CD4-positive, alpha-beta T cell treated with Interleukin-1 beta for 1 hour (primary cell): Measurements from ENCODE around the gene ROBO2.

Experiments
- DNase-seq, 2 donors: peaks; one replicate each; pipeline ENCODE4 v3.0.0-alpha.2; 2020 to 2022

Gene ROBO2

GRCh38 chr3:77526573-77527113 is 486.7 kb downstream of the ROBO2 start:
- DNase-seq = no peak

- DNase-seq = no peak
Measured at GRCh38 chr3:77529522-77529921, 489.6 kb downstream of the ROBO2 start.

- no peak for DNase-seq
Measured at GRCh38 chr3:77530870-77531269, 491.0 kb downstream of the ROBO2 start.

- no peak for DNase-seq
Measured at GRCh38 chr3:77535116-77535515, 495.2 kb downstream of the ROBO2 start.

- no peak for DNase-seq
Measured at GRCh38 chr3:77536038-77536775, 496.3 kb downstream of the ROBO2 start.

GRCh38 chr3:77539014-77539413 is 499.1 kb downstream of the ROBO2 start:
- DNase-seq = no peak

GRCh38 chr3:77539677-77540076 is 499.8 kb downstream of the ROBO2 start:
- DNase-seq = no peak

- no peak for DNase-seq
Measured at GRCh38 chr3:77541203-77541922, 501.5 kb downstream of the ROBO2 start.

GRCh38 chr3:77546246-77546645 is 506.3 kb downstream of the ROBO2 start:
- no peak for DNase-seq

GRCh38 chr3:77549034-77549433 is 509.1 kb downstream of the ROBO2 start:
- no peak for DNase-seq

GRCh38 chr3:77553240-77553639 is 513.3 kb downstream of the ROBO2 start:
- DNase-seq = no peak

GRCh38 chr3:77562089-77562488 is 522.2 kb downstream of the ROBO2 start:
- no peak for DNase-seq

- no peak for DNase-seq
Measured at GRCh38 chr3:77563012-77563411, 523.1 kb downstream of the ROBO2 start.

- DNase-seq = no peak
Measured at GRCh38 chr3:77566055-77566454, 526.2 kb downstream of the ROBO2 start.

GRCh38 chr3:77571971-77572715 is 532.2 kb downstream of the ROBO2 start:
- no peak for DNase-seq

GRCh38 chr3:77577264-77577663 is 537.4 kb downstream of the ROBO2 start:
- DNase-seq = no peak

GRCh38 chr3:77586216-77586615 is 546.3 kb downstream of the ROBO2 start:
- DNase-seq = no peak

GRCh38 chr3:77588863-77589262 is 549.0 kb downstream of the ROBO2 start:
- DNase-seq = no peak

- no peak for DNase-seq
Measured at GRCh38 chr3:77590191-77590590, 550.3 kb downstream of the ROBO2 start.

GRCh38 chr3:77595371-77595870 is 555.5 kb downstream of the ROBO2 start:
- DNase-seq = no peak

GRCh38 chr3:77599948-77600347 is 560.0 kb downstream of the ROBO2 start:
- DNase-seq = no peak

- DNase-seq = no peak
Measured at GRCh38 chr3:77601823-77602415, 562.0 kb downstream of the ROBO2 start.

- no peak for DNase-seq
Measured at GRCh38 chr3:77602722-77603121, 562.8 kb downstream of the ROBO2 start.
